ENCODE results near the gene BCL3.
"Not testable (repeated sequence)": the region's sequence is repeated elsewhere in the genome, so short reads cannot be mapped to it uniquely, and the experiment has no call there.

The BCL3 gene

GRCh38 chr19:44757735-44758505, 9.4 kb downstream of the BCL3 start:
- peak; percentile 82 for DNase-seq (ENCODE audit: low spot score)

- DNase-seq (ENCODE audit: low spot score): no peak
These were observed 10.1 kb downstream of the BCL3 start for GRCh38 chr19:44758596-44758995.

GRCh38 chr19:44759083-44759804, 10.7 kb downstream of the BCL3 start:
- DNase-seq (ENCODE audit: low spot score): no peak

GRCh38 chr19:44762038-44762437, 13.5 kb downstream of the BCL3 start:
- DNase-seq (ENCODE audit: low spot score): no peak

- DNase-seq (ENCODE audit: low spot score): no peak
These were observed 16.8 kb downstream of the BCL3 start for GRCh38 chr19:44765033-44765948.

- DNase-seq (ENCODE audit: low spot score): no peak
These were observed 17.4 kb downstream of the BCL3 start for GRCh38 chr19:44765949-44766335.

GRCh38 chr19:44767295-44768180, 19.0 kb downstream of the BCL3 start:
- no peak for DNase-seq (ENCODE audit: low spot score)

- peak; percentile 80 for DNase-seq (ENCODE audit: low spot score)
These were observed 22.2 kb downstream of the BCL3 start for GRCh38 chr19:44770550-44771257.

GRCh38 chr19:44772144-44772543, 23.6 kb downstream of the BCL3 start:
- DNase-seq (ENCODE audit: low spot score): not testable (repeated sequence)

GRCh38 chr19:44772959-44773358, 24.5 kb downstream of the BCL3 start:
- DNase-seq (ENCODE audit: low spot score): no peak

GRCh38 chr19:44775676-44776240, 27.2 kb downstream of the BCL3 start:
- no peak for DNase-seq (ENCODE audit: low spot score)

GRCh38 chr19:44776402-44777096, 28.0 kb downstream of the BCL3 start:
- no peak for DNase-seq (ENCODE audit: low spot score)

- DNase-seq (ENCODE audit: low spot score): no peak
These were observed 29.3 kb downstream of the BCL3 start, which contains the start of gene CBLC for GRCh38 chr19:44777715-44778347. CBLC (plus strand) TSS chr19:44777890; CDS start chr19:44777932, 42 bp downstream.

GRCh38 chr19:44779150-44779549, 30.6 kb downstream of the BCL3 start:
- no peak for DNase-seq (ENCODE audit: low spot score)

GRCh38 chr19:44781694-44782093, 33.2 kb downstream of the BCL3 start:
- not testable (repeated sequence) for DNase-seq (ENCODE audit: low spot score)

- DNase-seq (ENCODE audit: low spot score): no peak
These were observed 34.2 kb downstream of the BCL3 start for GRCh38 chr19:44782729-44783128.

- no peak for DNase-seq (ENCODE audit: low spot score)
These were observed 35.0 kb downstream of the BCL3 start for GRCh38 chr19:44783545-44783944.

- no peak for DNase-seq (ENCODE audit: low spot score)
These were observed 36.8 kb downstream of the BCL3 start for GRCh38 chr19:44785271-44785670.

- no peak for DNase-seq (ENCODE audit: low spot score)
These were observed 37.5 kb downstream of the BCL3 start for GRCh38 chr19:44785993-44786392.

Data from left forelimb (tissue), 1 donor.